ENCODE results near the gene ACTR3C. TPM values are rescaled to one million over a fixed set of nuclear protein-coding genes. Genes with fewer than 3 reads are reported as not detected.

ACTR3C gene
- total RNA-seq, 4 donors from 2014 or later = 0.27 to 2.7 (median 1.1) TPM; not detected in 1

GRCh38 chr7:150357270-150357669 lies 33.9 kb upstream of the ACTR3C start:
- TF ChIP-seq POLR2A (IDR thresholded peaks at IDR 0.05) = no peak
- TF ChIP-seq CTCF (IDR thresholded peaks at IDR 0.05 in 4 of 5, conservative IDR thresholded peaks at IDR 0.05 in 1 of 5) = no peak
- DNase-seq = no peak
- ATAC-seq = peak; percentile 30 to 46
- Histone ChIP-seq H3K9me3 (no peaks in the 10 kb centered on the region), H3K36me3 (no peaks in the 10 kb centered on the region), H3K4me1 (peaks cover 14% of the 10 kb centered on the region in 2 donors), H3K4me3 (no peak overlapping the region), H3K27ac (peak overlapping the region; percentile 10 to 51 (median 33)), H3K27me3 (no peaks in the 10 kb centered on the region)
- intact Hi-C loops (cut with DNase I; ENCODE audit: low total_unique reads) (loop anchor here (2.0 kb wide), 1 partner anchor 64 kb away; no protein-coding TSS in a partner anchor), in situ Hi-C loops (cut with MboI; ENCODE audit: low sequenced_read_pairs in 4 of 4) (no loop called here)

GRCh38 chr7:150356265-150356897 lies 33.0 kb upstream of the ACTR3C start:
- no peaks in the 10 kb centered on the region for H3K27me3 ChIP-seq
- no peaks in the 10 kb centered on the region for H3K9me3 ChIP-seq
- peaks cover 5 to 6% of the 10 kb centered on the region in 2 donors for H3K4me1 ChIP-seq
- ATAC-seq = peak; percentile 20 to 56
- in situ Hi-C loops (cut with MboI; ENCODE audit: low sequenced_read_pairs in 4 of 4) = no loop called here
- TF ChIP-seq POLR2A (IDR thresholded peaks at IDR 0.05) = no peak
- TF ChIP-seq CTCF (IDR thresholded peaks at IDR 0.05 in 4 of 5, conservative IDR thresholded peaks at IDR 0.05 in 1 of 5) = peak; percentile 51 to 78 (median 60)
- intact Hi-C loops (cut with DNase I; ENCODE audit: low total_unique reads) = loop anchor here (1.0 to 2.0 kb wide), 2 partner anchors 33 to 64 kb away; no protein-coding TSS in a partner anchor
- H3K27ac ChIP-seq = peak overlapping the region in 1 of 4 donors; percentile 8
- H3K36me3 ChIP-seq = no peaks in the 10 kb centered on the region
- no peak overlapping the region for H3K4me3 ChIP-seq
- no peak for DNase-seq

- intact Hi-C loops (cut with DNase I; ENCODE audit: low total_unique reads) (loop anchor here (1.0 to 2.0 kb wide), 2 partner anchors 34 to 65 kb away; no protein-coding TSS in a partner anchor), in situ Hi-C loops (cut with MboI; ENCODE audit: low sequenced_read_pairs in 4 of 4) (no loop called here)
- ATAC-seq (no peak), DNase-seq (no peak)
- no peak overlapping the region for H3K27ac ChIP-seq
- no peak overlapping the region for H3K4me3 ChIP-seq
- no peaks in the 10 kb centered on the region for H3K36me3 ChIP-seq
- TF ChIP-seq POLR2A (IDR thresholded peaks at IDR 0.05) = no peak
- no peak for TF ChIP-seq CTCF (IDR thresholded peaks at IDR 0.05 in 4 of 5, conservative IDR thresholded peaks at IDR 0.05 in 1 of 5)
- no peaks in the 10 kb centered on the region for H3K9me3 ChIP-seq
- peaks cover 4 to 5% of the 10 kb centered on the region in 2 donors for H3K4me1 ChIP-seq
- H3K27me3 ChIP-seq = no peaks in the 10 kb centered on the region
These were observed 32.3 kb upstream of the ACTR3C start for GRCh38 chr7:150355666-150356059.

- in situ Hi-C loops (cut with MboI; ENCODE audit: low sequenced_read_pairs in 4 of 4) (no loop called here), intact Hi-C loops (cut with DNase I; ENCODE audit: low total_unique reads) (no loop called here)
- no peak for DNase-seq
- Histone ChIP-seq H3K9me3 (no peaks in the 10 kb centered on the region), H3K4me1 (peaks cover 0 to 2% of the 10 kb centered on the region in 2 donors), H3K4me3 (no peak overlapping the region), H3K36me3 (no peaks in the 10 kb centered on the region), H3K27ac (no peak overlapping the region), H3K27me3 (no peaks in the 10 kb centered on the region)
- ATAC-seq = no peak
- no peak for TF ChIP-seq CTCF (IDR thresholded peaks at IDR 0.05 in 4 of 5, conservative IDR thresholded peaks at IDR 0.05 in 1 of 5)
These were observed 28.3 kb upstream of the ACTR3C start for GRCh38 chr7:150351587-150352194.
